ENCODE results near the gene CPA2.

DNA sequence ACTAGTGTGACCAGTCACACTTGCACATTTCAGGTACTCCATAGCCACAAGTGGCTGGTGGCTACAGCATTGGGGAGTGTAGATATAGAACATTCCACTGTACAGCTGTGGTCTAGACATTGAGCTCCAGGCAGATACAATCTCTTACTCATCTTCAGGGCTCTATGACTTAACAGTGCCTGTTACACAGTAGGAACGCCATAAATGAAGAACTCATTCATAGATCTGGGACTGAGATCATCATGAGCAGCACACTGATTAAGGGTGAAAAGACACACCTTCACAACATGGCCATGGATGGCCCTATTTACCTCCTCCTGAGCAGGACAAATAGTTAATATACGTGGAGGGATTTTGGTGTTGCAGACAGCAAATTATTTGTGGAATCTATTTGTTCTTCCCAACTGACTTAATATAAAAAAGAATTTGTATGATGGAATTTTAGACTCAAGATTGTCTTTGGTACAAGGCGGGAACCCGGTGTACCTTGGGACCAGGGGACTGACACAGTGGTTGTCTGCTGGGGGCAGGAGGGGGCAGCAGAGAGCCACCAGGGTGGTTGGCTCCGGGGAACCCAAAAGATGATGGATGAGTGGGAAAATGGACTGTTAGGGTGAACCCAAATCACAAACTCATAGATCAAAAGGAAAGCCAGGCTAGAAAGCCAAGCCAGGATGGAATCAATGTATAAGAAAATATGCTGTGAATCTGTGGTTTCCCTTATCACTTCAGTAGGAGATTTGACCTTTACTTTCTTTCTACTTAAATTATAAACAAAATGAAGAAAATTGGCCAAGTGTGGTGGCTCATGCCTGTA is 24.3 kb upstream of the CPA2 start:
- TF ChIP-seq EP300 (IDR thresholded peaks at IDR 0.05), result no peak
- TF ChIP-seq CTCF (IDR thresholded peaks at IDR 0.05), result peak in 5 of 7 experiments; percentile 48 to 65 (median 55)
- no peak for TF ChIP-seq POLR2AphosphoS5 (IDR thresholded peaks at IDR 0.05)
- TF ChIP-seq POLR2A (IDR thresholded peaks at IDR 0.05), result no peak
